ENCODE results near the gene COA8.

GRCh38 chr14:103545219-103545914 lies 17.4 kb upstream of the COA8 start:
- no peak for TF ChIP-seq CTCF (IDR thresholded peaks at IDR 0.05)
- no peak for TF ChIP-seq POLR2A (IDR thresholded peaks at IDR 0.05)

Data from sigmoid colon (tissue), 3 donors.